ENCODE data around the gene PEX14. TPM values are rescaled to one million over a fixed set of nuclear protein-coding genes. Genes with fewer than 3 reads are reported as not detected.

PEX14 gene
- 10 to 100 TPM; 18.2 to 24.6 TPM for total RNA-seq

GRCh38 chr1:10474613-10475507, at the start of gene PEX14:
PEX14 (plus strand) TSS chr1:10474950; CDS start chr1:10474967, 17 bp downstream.

GRCh38 chr1:10430216-10431069, 44.3 kb upstream of the PEX14 start, which contains the start of gene CENPS:
CENPS (plus strand) TSS chr1:10430433; CDS start chr1:10430518, 85 bp downstream.

GRCh38 chr1:10449751-10450150, 25.0 kb upstream of the PEX14 start, which contains the start of gene CORT:
CORT (plus strand) TSS chr1:10450031; CDS start chr1:10450224, 193 bp downstream.

GRCh38 chr1:10472220-10473144, 2.3 kb upstream of the PEX14 start, which contains the start of gene DFFA:
DFFA (minus strand) TSS chr1:10472529; CDS start chr1:10472458, 71 bp downstream.

Small RNA genes within 50 kb of the gene (small RNA-seq; reads per million reads assigned to genes)
- 0 to 0.06 reads per million in 2 donors for gene RN7SL614P

Other genes with a start within 250 kb of the PEX14 start
- 100 to 1,000 TPM in 1 of 2 donors, 10 to 100 TPM in 1; 65.7 to 154 TPM for gene PGD, start 75.9 kb upstream of the PEX14 start, total RNA-seq
- 10 to 100 TPM; 13.8 to 23.3 TPM for gene CENPS, start 44.5 kb upstream of the PEX14 start, total RNA-seq
- gene CORT, start 24.9 kb upstream of the PEX14 start, total RNA-seq = under 1 TPM; 0.33 to 0.34 TPM
- 10 to 100 TPM; 22.4 to 38.3 TPM for gene DFFA, start 2.4 kb upstream of the PEX14 start, total RNA-seq

All from melanocyte of skin (primary cell).